ENCODE measurements around the gene TMEM219. TPM values are rescaled to one million over a fixed set of nuclear protein-coding genes. Genes with fewer than 3 reads are reported as not detected.
A peak's percentile ranks its signal among the peaks of the same experiment; 100 is the strongest.

TMEM219 gene
- total RNA-seq, 1 experiment from 2014 or later: 69.6 TPM

- no peak for TF ChIP-seq E2F4 (CRISPR knock-in tag; IDR thresholded peaks at IDR 0.05; ENCODE audit: borderline replicate concordance, low read depth)
- TF ChIP-seq ELF4 (CRISPR knock-in tag; IDR thresholded peaks at IDR 0.05; ENCODE audit: low read depth): no peak
- no peak for TF ChIP-seq MAX (CRISPR knock-in tag; IDR thresholded peaks at IDR 0.05)
- no peak for TF ChIP-seq HMGA2 (CRISPR knock-in tag; IDR thresholded peaks at IDR 0.05)
- TF ChIP-seq SP1 (CRISPR knock-in tag; conservative IDR thresholded peaks at IDR 0.05): no peak
- TF ChIP-seq FOXP1 (CRISPR knock-in tag; IDR thresholded peaks at IDR 0.05; ENCODE audit: borderline replicate concordance): no peak
- TF ChIP-seq FOXJ3 (CRISPR knock-in tag; IDR thresholded peaks at IDR 0.05; ENCODE audit: borderline replicate concordance): no peak
- no peak for TF ChIP-seq CREB1 (CRISPR knock-in tag; IDR thresholded peaks at IDR 0.05)
- TF ChIP-seq CREM (CRISPR knock-in tag; IDR thresholded peaks at IDR 0.05): no peak
- no peak for TF ChIP-seq ZNF263 (CRISPR knock-in tag; IDR thresholded peaks at IDR 0.05; ENCODE audit: low read depth)
- TF ChIP-seq SOX15 (CRISPR knock-in tag; IDR thresholded peaks at IDR 0.05): no peak
- TF ChIP-seq ZBTB43 (CRISPR knock-in tag; IDR thresholded peaks at IDR 0.05): no peak
- no peak for TF ChIP-seq CDX4 (CRISPR knock-in tag; IDR thresholded peaks at IDR 0.05; ENCODE audit: borderline replicate concordance)
Measured at GRCh38 chr16:29947897-29948296, 14.0 kb upstream of the TMEM219 start (continued).

GRCh38 chr16:29950806-29951461 is 10.9 kb upstream of the TMEM219 start:
- Mint-ChIP-seq H3K36me3 (no peaks in the 10 kb centered on the region), H3K4me1 (peaks cover 10% of the 10 kb centered on the region), H3K4me3 (no peak overlapping the region), H3K27ac (no peak overlapping the region), H3K27me3 (ENCODE audit: low read depth) (peaks cover 5% of the 10 kb centered on the region; the same call in 1 of the 2 replicates), H3K9me3 (peaks cover 7% of the 10 kb centered on the region)
- no peak for TF ChIP-seq NFYB (CRISPR knock-in tag; conservative IDR thresholded peaks at IDR 0.05; ENCODE audit: low read depth)
- CTCF ChIA-PET: interaction anchor here (0.9 to 1.4 kb wide), 5 partner anchors 7 to 52 kb away, joined by 3 to 6 read pairs (median 4); partner anchors contain the start of gene SEZ6L2
- ATAC-seq: no peak
- no peak for DNase-seq (ENCODE audit: low spot score)
- POLR2A ChIA-PET: no interaction called here

GRCh38 chr16:29951625-29952365 is 10.1 kb upstream of the TMEM219 start:
- DNase-seq (ENCODE audit: low spot score): peak; percentile 28
- no peak for TF ChIP-seq RELA (CRISPR knock-in tag; IDR thresholded peaks at IDR 0.05; ENCODE audit: borderline replicate concordance)
- no peak for TF ChIP-seq ATF2 (CRISPR knock-in tag; IDR thresholded peaks at IDR 0.05; ENCODE audit: borderline replicate concordance, low read depth)
- TF ChIP-seq ZNF138 (CRISPR knock-in tag; conservative IDR thresholded peaks at IDR 0.05): no peak
- no peak for TF ChIP-seq GABPB1 (CRISPR knock-in tag; IDR thresholded peaks at IDR 0.05)
- no peak for TF ChIP-seq OVOL2 (CRISPR knock-in tag; IDR thresholded peaks at IDR 0.05; ENCODE audit: borderline replicate concordance)
- no peak for TF ChIP-seq KAT7 (CRISPR knock-in tag; IDR thresholded peaks at IDR 0.05; ENCODE audit: borderline replicate concordance)
- no peak for TF ChIP-seq CREB1 (CRISPR knock-in tag; IDR thresholded peaks at IDR 0.05)
- peaks cover 7% of the 10 kb centered on the region for H3K9me3 Mint-ChIP-seq
- no peak overlapping the region for H3K27ac Mint-ChIP-seq
- no peaks in the 10 kb centered on the region for H3K36me3 Mint-ChIP-seq
- peak; percentile 90 for ATAC-seq
- ChIA-PET POLR2A (no interaction called here), CTCF (interaction anchor here (0.5 to 1.4 kb wide), 6 partner anchors 8 to 76 kb away, joined by 3 to 6 read pairs (median 4); partner anchors contain the start of gene SEZ6L2)
- peaks cover 10% of the 10 kb centered on the region for H3K4me1 Mint-ChIP-seq
- no peak overlapping the region for H3K4me3 Mint-ChIP-seq
- peaks cover 5% of the 10 kb centered on the region; the same call in 1 of the 2 replicates for H3K27me3 Mint-ChIP-seq (ENCODE audit: low read depth)
